Common myeloid progenitor, CD34-positive (primary cell): ENCODE results near the gene CA10.

Experiments used
- CTCF ChIA-PET: fragments of 350-600 bp; sonication (Branson Sonifier 250); formaldehyde crosslinking; loops from one replicate; lab custom pipeline; 2021; ENCODE audit warnings: antibody characterized with exemption; lab: Charles Lee
- POLR2A ChIA-PET: fragments of 350-600 bp; sonication (Branson Sonifier 250); formaldehyde crosslinking; loops from one replicate; lab custom pipeline; 2021; ENCODE audit warnings: antibody characterized with exemption; lab: Charles Lee
- DNase-seq, 3 donors: peaks; one replicate each; pipeline versions ENCODE4 v3.0.0 to v3.0.0-alpha.2; 2013
- H3K27ac ChIP-seq, 2 experiments: 1 replicate in 1 of 2; 2 replicates in 1 of 2; pipeline ENCODE4 v1.7.0; 2013; ENCODE audit warnings: inconsistent platforms in 2 of 2, low read length in 2 of 2, mild to moderate bottlenecking in 2 of 2, low read depth in 1 of 2, moderate library complexity in 1 of 2; ENCODE audit not compliant: severe bottlenecking in 2 of 2, insufficient read depth in 1 of 2, poor library complexity in 1 of 2
- H3K27me3 ChIP-seq, 5 experiments: replicated peaks in 2 of 5; 1 replicate in 3 of 5; 2 replicates in 2 of 5; pipeline versions ENCODE4 v1.6.1 to v1.7.0; 2013; ENCODE audit warnings: low read length in 4 of 5, mild to moderate bottlenecking in 2 of 5, moderate library complexity in 2 of 5, inconsistent platforms in 1 of 5; ENCODE audit not compliant: insufficient read depth in 5 of 5, control insufficient read depth in 4 of 5
- H3K36me3 ChIP-seq, 4 experiments: 1 replicate in 2 of 4; 2 replicates in 2 of 4; pipeline versions ENCODE4 v1.6.1 to v1.7.0; 2013; ENCODE audit warnings: low read length in 3 of 4, control low read depth in 1 of 4, mild to moderate bottlenecking in 1 of 4; ENCODE audit not compliant: control insufficient read depth in 4 of 4, insufficient read depth in 4 of 4
- H3K4me1 ChIP-seq, 4 experiments: 1 replicate in 3 of 4; 2 replicates in 1 of 4; pipeline versions ENCODE4 v1.6.1 to v1.7.1; 2013; ENCODE audit warnings: low read length in 3 of 4, mild to moderate bottlenecking in 3 of 4, control low read depth in 1 of 4, inconsistent platforms in 1 of 4, moderate library complexity in 1 of 4; ENCODE audit not compliant: control insufficient read depth in 4 of 4, insufficient read depth in 4 of 4; ENCODE audit errors: control extremely low read depth in 1 of 4
- H3K4me3 ChIP-seq, 7 experiments: 1 replicate in 4 of 7; 2 replicates in 3 of 7; pipeline versions ENCODE4 v1.5.1 to v1.7.0; 2013; ENCODE audit warnings: mild to moderate bottlenecking in 7 of 7, low read length in 6 of 7, moderate library complexity in 6 of 7, inconsistent platforms in 2 of 7, low read depth in 2 of 7, control low read depth in 1 of 7; ENCODE audit not compliant: insufficient read depth in 4 of 7, control insufficient read depth in 1 of 7; ENCODE audit errors: extremely low read depth in 1 of 7
- H3K9me3 ChIP-seq, 5 experiments: 1 replicate in 4 of 5; 2 replicates in 1 of 5; pipeline versions ENCODE4 v1.6.1 to v1.7.1; 2013; ENCODE audit warnings: low read length in 4 of 5, mild to moderate bottlenecking in 2 of 5, inconsistent platforms in 1 of 5, low read depth in 1 of 5, moderate library complexity in 1 of 5; ENCODE audit not compliant: control insufficient read depth in 4 of 5, insufficient read depth in 2 of 5; ENCODE audit errors: control extremely low read depth in 1 of 5
- WGBS: methylation state at CpG from one replicate; pipeline ENCODE4 v1.1.5; 2013; ENCODE audit not compliant: insufficient coverage; 5-methylcytosine and 5-hydroxymethylcytosine counted together

The CA10 gene

DNA sequence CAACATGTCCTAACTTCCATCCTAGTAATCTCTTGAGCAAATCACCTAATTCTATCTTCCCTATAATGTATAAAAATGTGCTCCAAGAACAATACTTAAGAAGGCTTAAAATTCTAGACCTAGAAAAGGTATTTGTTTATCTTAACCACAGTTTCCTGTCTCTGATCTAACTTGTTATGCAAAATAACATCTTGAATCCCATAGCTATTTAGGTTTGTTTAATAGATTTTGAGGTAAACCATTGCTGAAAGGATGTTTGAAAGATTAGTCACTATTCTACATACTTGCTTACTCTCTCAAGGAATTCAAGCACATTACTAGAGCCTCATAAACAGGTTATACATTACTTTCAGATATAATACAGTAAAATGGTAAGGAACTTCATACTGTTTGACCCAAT, 13.0 kb downstream of the CA10 start:
- Histone ChIP-seq H3K4me1 (peaks cover 0 to 5% (median 3%) of the 10 kb centered on the region in 4 experiments), H3K27me3 (peaks cover 0 to 14% (median 3%) of the 10 kb centered on the region in 5 experiments), H3K4me3 (no peak overlapping the region), H3K9me3 (no peaks in the 10 kb centered on the region), H3K27ac (no peak overlapping the region), H3K36me3 (no peaks in the 10 kb centered on the region)
- ChIA-PET POLR2A (no interaction called here), CTCF (no interaction called here)
- no peak for DNase-seq

DNA sequence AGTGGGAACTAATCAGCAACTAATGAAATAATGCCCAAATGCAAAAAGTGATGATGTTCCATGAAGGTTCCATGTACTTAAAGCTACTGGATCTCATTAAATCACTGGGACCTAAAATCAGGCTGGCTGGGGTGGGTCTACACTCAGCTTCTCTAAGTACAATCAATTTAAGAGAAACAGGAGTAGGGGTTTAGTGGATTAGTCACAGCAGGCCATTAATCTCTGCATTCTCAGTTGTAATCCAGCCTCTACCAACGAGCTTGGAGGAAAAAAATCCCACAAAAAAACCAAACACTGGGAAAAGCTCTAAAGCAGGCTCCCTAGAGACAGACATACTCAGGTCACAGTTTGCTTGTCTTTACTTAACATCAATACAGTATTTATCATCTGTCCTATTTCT, 15.0 kb downstream of the CA10 start:
- WGBS, result 38% methylated on average over 1 of the region's 1 CpG
- ChIA-PET POLR2A (no interaction called here), CTCF (no interaction called here)
- H3K4me3 ChIP-seq, result no peak overlapping the region
- no peak for DNase-seq
- peaks cover 0 to 8% (median 2%) of the 10 kb centered on the region in 5 experiments for H3K27me3 ChIP-seq
- H3K4me1 ChIP-seq, result peaks cover 0 to 5% (median 3%) of the 10 kb centered on the region in 4 experiments
- H3K36me3 ChIP-seq, result no peaks in the 10 kb centered on the region
- no peak overlapping the region for H3K27ac ChIP-seq
- no peaks in the 10 kb centered on the region for H3K9me3 ChIP-seq

DNA sequence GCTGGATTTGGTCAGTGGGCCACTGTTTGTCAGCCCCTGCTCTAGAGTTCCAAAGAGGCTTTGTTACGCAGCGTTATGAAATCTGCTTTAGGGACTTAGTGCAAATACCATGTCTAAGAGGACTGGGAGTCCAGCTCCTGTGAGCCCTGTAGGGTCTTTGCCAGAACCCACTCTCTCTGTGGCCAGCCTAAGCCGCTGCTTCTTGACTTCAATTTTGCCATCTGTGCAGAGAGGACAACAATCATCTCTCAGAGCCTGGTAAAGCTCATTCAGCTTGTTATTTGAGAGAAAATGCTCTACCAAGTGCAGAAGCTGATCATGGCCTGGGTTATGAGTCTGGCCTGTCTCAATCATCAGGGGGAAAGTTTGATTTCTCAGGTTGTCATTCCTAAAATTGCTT, 17.9 kb downstream of the CA10 start:
- WGBS, result 80% methylated on average over 3 of the region's 3 CpGs
- Histone ChIP-seq H3K9me3 (no peaks in the 10 kb centered on the region), H3K36me3 (no peaks in the 10 kb centered on the region), H3K4me3 (no peak overlapping the region), H3K27me3 (peaks cover 0 to 8% (median 3%) of the 10 kb centered on the region in 5 experiments), H3K27ac (no peak overlapping the region), H3K4me1 (no peaks in the 10 kb centered on the region)
- ChIA-PET POLR2A (no interaction called here), CTCF (no interaction called here)
- no peak for DNase-seq

DNA sequence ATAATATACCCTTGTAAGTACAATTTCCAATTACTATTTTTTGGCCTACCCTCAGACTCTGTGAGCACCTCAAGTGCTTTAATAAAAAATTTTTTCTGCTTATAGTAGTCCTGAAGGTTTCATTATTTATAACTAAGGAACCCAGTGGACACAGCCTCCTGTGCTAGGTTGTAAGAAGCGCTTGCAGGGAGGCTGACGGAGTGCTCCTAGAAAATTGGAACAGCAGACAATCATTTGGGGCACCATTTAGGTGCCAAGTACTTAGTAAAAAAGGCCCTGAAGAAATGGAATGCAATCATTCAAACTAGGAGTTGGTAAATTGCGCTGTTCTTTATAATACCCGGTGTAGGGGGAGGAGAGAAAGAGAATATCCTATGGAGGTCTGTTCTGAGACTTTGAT, 19.8 kb downstream of the CA10 start:
- Histone ChIP-seq H3K4me3 (no peak overlapping the region), H3K27ac (no peak overlapping the region), H3K27me3 (peaks cover 0 to 7% (median 3%) of the 10 kb centered on the region in 5 experiments), H3K4me1 (no peaks in the 10 kb centered on the region), H3K9me3 (no peaks in the 10 kb centered on the region), H3K36me3 (no peaks in the 10 kb centered on the region)
- POLR2A ChIA-PET, result no interaction called here
- CTCF ChIA-PET, result no interaction called here
- DNase-seq, result no peak
- WGBS, result 95% methylated on average over 4 of the region's 4 CpGs

DNA sequence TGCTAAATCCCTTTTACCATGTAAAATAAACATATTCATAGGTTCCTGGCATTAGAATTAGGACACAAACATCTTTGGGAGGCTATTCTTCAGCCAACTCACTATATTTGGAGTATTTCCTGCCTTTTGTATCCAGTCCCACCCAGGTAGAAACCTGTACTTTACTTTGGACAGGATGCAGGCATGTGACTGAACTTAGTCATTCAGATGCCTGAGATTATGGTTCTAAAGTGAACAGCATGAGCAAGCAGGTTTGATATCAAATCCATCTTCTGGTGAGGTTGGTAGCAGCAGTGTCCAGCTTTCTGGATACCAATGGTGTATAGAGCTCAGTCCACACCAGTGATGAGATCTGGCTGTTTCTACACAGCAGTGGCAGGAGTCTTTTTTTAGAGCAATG, 20.2 kb downstream of the CA10 start:
- Histone ChIP-seq H3K27ac (no peak overlapping the region), H3K4me1 (no peaks in the 10 kb centered on the region), H3K27me3 (peaks cover 0 to 7% (median 0%) of the 10 kb centered on the region in 5 experiments), H3K9me3 (no peaks in the 10 kb centered on the region), H3K4me3 (no peak overlapping the region), H3K36me3 (no peaks in the 10 kb centered on the region)
- no peak for DNase-seq
- ChIA-PET POLR2A (no interaction called here), CTCF (no interaction called here)

DNA sequence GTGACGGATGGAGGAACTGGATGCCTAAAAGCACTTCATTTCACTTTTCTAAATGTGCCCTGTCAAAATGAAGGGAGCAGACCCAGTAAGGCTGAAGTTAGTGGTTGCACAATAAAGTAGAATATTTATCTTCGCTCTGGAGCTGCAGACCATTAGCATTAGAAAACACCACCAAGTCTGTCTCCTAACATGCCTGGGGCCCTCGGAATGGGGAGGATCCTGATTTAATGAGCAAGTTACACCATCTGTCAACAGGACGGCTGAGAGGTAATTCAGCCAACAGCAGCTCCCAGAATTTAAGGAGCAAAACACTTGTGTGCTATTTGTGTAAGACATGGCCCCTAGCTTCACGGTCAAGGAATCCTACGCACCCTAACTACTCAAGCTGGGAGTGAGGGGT, 22.3 kb downstream of the CA10 start:
- H3K27ac ChIP-seq, result no peak overlapping the region
- H3K36me3 ChIP-seq, result no peaks in the 10 kb centered on the region
- 65% methylated on average over 6 of the region's 6 CpGs for WGBS
- peaks cover 0 to 4% (median 0%) of the 10 kb centered on the region in 5 experiments for H3K27me3 ChIP-seq
- no peak for DNase-seq
- H3K4me1 ChIP-seq, result no peaks in the 10 kb centered on the region
- ChIA-PET CTCF (no interaction called here), POLR2A (no interaction called here)
- H3K9me3 ChIP-seq, result no peaks in the 10 kb centered on the region
- no peak overlapping the region for H3K4me3 ChIP-seq

DNA sequence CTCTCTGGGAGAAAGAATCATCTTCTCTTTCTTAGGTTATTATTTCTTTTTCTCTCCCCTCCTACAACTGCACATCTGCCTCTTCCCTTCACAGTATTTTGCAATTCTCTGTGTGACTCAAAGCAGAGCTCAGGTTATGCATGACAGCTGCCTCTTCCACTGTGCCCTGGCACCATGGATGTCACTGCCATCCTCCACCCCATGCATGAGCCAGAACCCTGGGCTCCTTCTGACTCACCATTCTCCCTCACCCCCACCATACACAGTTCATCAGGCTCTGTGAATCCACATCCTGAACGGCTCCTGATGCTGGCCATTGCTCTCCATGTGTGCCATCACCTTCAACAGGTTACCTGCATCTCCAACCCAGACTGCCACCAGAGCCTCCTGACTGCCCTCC, 23.9 kb downstream of the CA10 start:
- ChIA-PET CTCF (no interaction called here), POLR2A (no interaction called here)
- Histone ChIP-seq H3K9me3 (no peaks in the 10 kb centered on the region), H3K4me1 (no peaks in the 10 kb centered on the region), H3K27ac (no peak overlapping the region), H3K27me3 (peaks cover 0 to 4% (median 0%) of the 10 kb centered on the region in 5 experiments), H3K36me3 (no peaks in the 10 kb centered on the region), H3K4me3 (no peak overlapping the region)
- 88% methylated on average over 1 of the region's 1 CpG for WGBS
- no peak for DNase-seq
